A673 (cell line): ENCODE measurements around the gene RPH3AL. TPM values are rescaled to one million over a fixed set of nuclear protein-coding genes. Genes with fewer than 3 reads are reported as not detected.

Experiments
- BruUV-seq: library from RNA; stranded (reverse); fragments of 400-500 nt; replicated peaks from 2 replicates; lab custom pipeline; 2021; lab: Mats Ljungman, UMichigan
- CTCF ChIA-PET: fragments of 300-600 bp; sonication (Branson Sonifier 250); formaldehyde crosslinking; loops from one replicate; lab custom pipeline; 2022; ENCODE audit warnings: antibody characterized with exemption; lab: Charles Lee
- POLR2A ChIA-PET: fragments of 300-600 bp; sonication (Branson Sonifier 250); formaldehyde crosslinking; loops from one replicate; lab custom pipeline; 2022; ENCODE audit warnings: antibody characterized with exemption; ENCODE audit not compliant: low non-redundant PET; lab: Charles Lee
- DNase-seq: peaks from one replicate; pipeline ENCODE4 v3.0.0-alpha.2; 2015; ENCODE audit warnings: low spot score
- H3K27ac ChIP-seq: fragments of 200-600 bp; sonication (generic); 2 replicates; pipeline ENCODE4 v1.5.1; 2016; ENCODE audit warnings: mixed run types, low read depth, mild to moderate bottlenecking, mixed read lengths, antibody characterized with exemption, low read length; ENCODE audit not compliant: poor library complexity, severe bottlenecking
- H3K27me3 ChIP-seq: fragments of 200-600 bp; sonication (generic); replicated peaks from 2 replicates; pipeline ENCODE4 v1.6.1; 2017; ENCODE audit warnings: mixed run types, low read depth, mild to moderate bottlenecking, mixed read lengths, antibody characterized with exemption, low read length; ENCODE audit not compliant: insufficient read depth, poor library complexity
- H3K36me3 ChIP-seq: fragments of 200-600 bp; sonication (generic); 2 replicates; pipeline ENCODE4 v1.6.1; 2016; ENCODE audit warnings: mixed run types, mild to moderate bottlenecking, mixed read lengths, antibody characterized with exemption, low read length; ENCODE audit not compliant: insufficient read depth, poor library complexity, severe bottlenecking
- H3K4me1 ChIP-seq: fragments of 200-600 bp; sonication (generic); 2 replicates; pipeline ENCODE4 v1.6.1; 2017; ENCODE audit warnings: mixed run types, mild to moderate bottlenecking, mixed read lengths, antibody characterized with exemption, low read length; ENCODE audit not compliant: insufficient read depth, poor library complexity, severe bottlenecking
- H3K4me3 ChIP-seq: fragments of 200-600 bp; sonication (generic); 2 replicates; pipeline ENCODE4 v1.5.1; 2016; ENCODE audit warnings: low read depth, mixed run types, mild to moderate bottlenecking, mixed read lengths, low read length; ENCODE audit not compliant: poor library complexity, severe bottlenecking
- H3K9me3 ChIP-seq: fragments of 200-600 bp; sonication (generic); 2 replicates; pipeline ENCODE4 v1.6.1; 2016; ENCODE audit warnings: mixed run types, low read depth, mild to moderate bottlenecking, mixed read lengths, antibody characterized with exemption, low read length; ENCODE audit not compliant: poor library complexity, severe bottlenecking
- CTCF ChIP-seq: fragments of 300-800, 200-600 bp; sonication (generic); conservative IDR thresholded peaks from 2 replicates; pipeline ENCODE4 v1.5.1; 2017; ENCODE audit warnings: low read depth, mild to moderate bottlenecking, antibody characterized with exemption, low read length, moderate library complexity, mixed read lengths
- EZH2 ChIP-seq: fragments of 200-600 bp; sonication (generic); IDR thresholded peaks from 2 replicates; pipeline ENCODE4 v1.6.1; 2017; ENCODE audit warnings: borderline replicate concordance, low read depth, mild to moderate bottlenecking, mixed read lengths, antibody characterized with exemption, low read length; ENCODE audit not compliant: poor library complexity, severe bottlenecking
- intact Hi-C: fragments of 100-400 bp; cut with micrococcal nuclease; formaldehyde crosslinking; loops from one replicate; pipeline ENCODE4 v1.10.0; 2022; ENCODE audit not compliant: unreplicated experiment
- total RNA-seq: library from RNA; stranded (reverse); gene quantifications from 2 replicates; pipeline ENCODE4 v1.2.3, GENCODE V29; 2021

Gene RPH3AL
- total RNA-seq, 1 experiment from 2014 or later: 0.82 TPM

GRCh38 chr17:348012-348411 is 4.6 kb downstream of the RPH3AL start:
- BruUV-seq: no TSS peak
- intact Hi-C loops: no loop called here
- Histone ChIP-seq H3K4me1 (no peaks in the 10 kb centered on the region), H3K36me3 (no peaks in the 10 kb centered on the region), H3K27me3 (no peaks in the 10 kb centered on the region), H3K27ac (no peak overlapping the region), H3K4me3 (no peak overlapping the region), H3K9me3 (no peaks in the 10 kb centered on the region)
- ChIA-PET POLR2A (no interaction called here), CTCF (no interaction called here)
- DNase-seq: no peak
- TF ChIP-seq EZH2 (no peak), CTCF (no peak)

GRCh38 chr17:347309-347899 is 5.2 kb downstream of the RPH3AL start:
- Histone ChIP-seq H3K36me3 (no peaks in the 10 kb centered on the region), H3K27ac (no peak overlapping the region), H3K9me3 (no peaks in the 10 kb centered on the region), H3K4me1 (no peaks in the 10 kb centered on the region), H3K27me3 (no peaks in the 10 kb centered on the region), H3K4me3 (no peak overlapping the region)
- POLR2A ChIA-PET: no interaction called here
- intact Hi-C loops: no loop called here
- CTCF ChIA-PET: no interaction called here
- TF ChIP-seq CTCF: no peak
- TF ChIP-seq EZH2: no peak
- BruUV-seq: no TSS peak
- no peak for DNase-seq

GRCh38 chr17:345992-346785 is 6.4 kb downstream of the RPH3AL start:
- BruUV-seq: no TSS peak
- POLR2A ChIA-PET: no interaction called here
- H3K27me3 ChIP-seq: no peaks in the 10 kb centered on the region
- H3K4me3 ChIP-seq: no peak overlapping the region
- no peak for DNase-seq
- H3K36me3 ChIP-seq: no peaks in the 10 kb centered on the region
- H3K4me1 ChIP-seq: no peaks in the 10 kb centered on the region
- intact Hi-C loops: no loop called here
- no peaks in the 10 kb centered on the region for H3K9me3 ChIP-seq
- TF ChIP-seq CTCF (no peak), EZH2 (no peak)
- H3K27ac ChIP-seq: no peak overlapping the region
- CTCF ChIA-PET: no interaction called here
